Testis (tissue), 2 donors: ENCODE data around the gene ZBTB7A.

ENCODE experiments used
- CTCF ChIP-seq, 3 experiments: fragments of 450-650 bp in 2 of 3; fragments of 200-600 bp in 1 of 3; sonication (generic) in 1 of 3; IDR thresholded peaks; one replicate each; pipeline ENCODE4 v1.5.1; 2016 to 2019; ENCODE audit warnings: antibody characterized with exemption in 3 of 3, mild to moderate bottlenecking in 2 of 3, moderate library complexity in 1 of 3
- POLR2A ChIP-seq: fragments of 450-650 bp; IDR thresholded peaks from one replicate; pipeline ENCODE4 v1.6.1; 2017; ENCODE audit warnings: antibody characterized with exemption, mild to moderate bottlenecking, moderate library complexity

- TF ChIP-seq CTCF (IDR thresholded peaks at IDR 0.05) (no peak), POLR2A (no peak)
These were observed 41.4 kb downstream of the ZBTB7A start for GRCh38 chr19:4025317-4025716.
